Right atrium auricular region (tissue), 2 donors: Measurements from ENCODE around the gene HOXD9. TPM values are rescaled to one million over a fixed set of nuclear protein-coding genes. Genes with fewer than 3 reads are reported as not detected.
A peak's percentile ranks its signal among the peaks of the same experiment; 100 is the strongest.

Experiments used
- DNase-seq: peaks from one replicate; pipeline ENCODE4 v3.0.0-alpha.2; 2019; ENCODE audit warnings: low spot score
- H3K27ac ChIP-seq, 2 donors: fragments of 200-600 bp; sonication (generic); 1 replicate in 1 of 2; 2 replicates in 1 of 2; pipeline ENCODE4 v1.5.1; 2016 to 2019
- H3K27me3 ChIP-seq, 2 donors: fragments of 200-600 bp; sonication (generic); one replicate each; pipeline versions ENCODE4 v1.5.1 to v1.6.0; 2017 to 2019
- H3K36me3 ChIP-seq: fragments of 200-600 bp; sonication (generic); one replicate; pipeline ENCODE4 v1.5.1; 2016
- H3K4me1 ChIP-seq, 2 donors: fragments of 200-600 bp; sonication (generic); one replicate each; pipeline versions ENCODE4 v1.5.1 to v1.6.0; 2017 to 2019
- H3K4me3 ChIP-seq, 2 donors: fragments of 200-600 bp; sonication (generic); 1 replicate in 1 of 2; 2 replicates in 1 of 2; pipeline ENCODE4 v1.5.1; 2017 to 2019; ENCODE audit warnings: mild to moderate bottlenecking in 1 of 2, moderate library complexity in 1 of 2
- H3K9me3 ChIP-seq, 2 donors: fragments of 200-600 bp; sonication (generic); one replicate each; pipeline ENCODE4 v1.5.1; 2019
- CTCF ChIP-seq, 2 donors: fragments of 200-600 bp; sonication (generic); IDR thresholded peaks; one replicate each; pipeline ENCODE4 v1.5.1; 2019; ENCODE audit warnings: antibody characterized with exemption in 2 of 2
- total RNA-seq, 2 donors: library from RNA; depleted of rRNA; stranded (reverse); fragments of >200 nt; gene quantifications; one replicate each; pipeline ENCODE4 v1.1.0, GENCODE V29; 2016

Gene HOXD9
- total RNA-seq, 2 donors from 2014 or later: 0.44 TPM; not detected in 1

DNA sequence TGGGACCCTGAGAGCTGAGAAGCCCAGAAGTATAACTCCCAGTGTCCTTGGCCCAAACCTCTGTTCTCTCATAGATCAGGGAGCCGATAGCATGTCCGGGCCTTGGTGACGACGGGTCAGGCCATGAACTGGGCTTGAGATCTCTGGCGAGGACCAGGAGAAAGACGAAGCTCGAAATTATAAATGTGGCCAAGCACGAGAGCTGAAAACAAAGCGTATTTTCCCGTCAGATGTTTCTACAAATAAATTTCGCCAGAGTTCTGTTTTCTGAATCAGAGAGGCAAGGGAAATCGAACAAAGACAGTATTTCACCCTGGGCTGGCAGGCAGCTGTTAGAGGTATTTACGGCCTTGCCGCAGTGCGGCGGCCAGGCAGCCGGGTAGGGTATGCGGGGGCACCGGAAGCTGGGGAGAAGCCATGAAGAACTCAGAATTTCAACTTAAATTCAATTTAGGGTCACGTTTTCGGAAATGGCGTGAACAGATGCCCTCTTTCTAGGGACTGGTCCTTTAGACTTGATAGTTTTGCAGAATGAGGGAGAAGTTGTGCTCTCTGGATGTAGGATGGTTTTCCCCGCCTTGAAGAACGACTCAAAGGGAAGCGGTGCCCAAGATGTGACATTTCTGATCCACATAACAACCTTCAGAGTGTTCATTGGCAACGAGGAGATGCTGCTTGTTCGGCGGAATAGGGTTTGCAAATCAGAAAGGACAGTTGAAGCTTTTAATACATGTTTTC is 16.6 kb downstream of the HOXD9 start:
- Histone ChIP-seq H3K27ac (no peak overlapping the region), H3K4me1 (peaks cover 0 to 27% of the 10 kb centered on the region in 2 donors), H3K36me3 (no peaks in the 10 kb centered on the region), H3K9me3 (no peaks in the 10 kb centered on the region), H3K4me3 (peak overlapping the region in 1 of 2 donors; percentile 52), H3K27me3 (peaks cover 21 to 40% of the 10 kb centered on the region in 2 donors)
- TF ChIP-seq CTCF (IDR thresholded peaks at IDR 0.05): no peak
- DNase-seq: no peak

- Histone ChIP-seq H3K27ac (peak overlapping the region in 1 of 2 donors; percentile 28), H3K27me3 (peaks cover 21 to 35% of the 10 kb centered on the region in 2 donors), H3K9me3 (no peaks in the 10 kb centered on the region), H3K36me3 (no peaks in the 10 kb centered on the region), H3K4me3 (peak overlapping the region in 1 of 2 donors; percentile 52), H3K4me1 (peaks cover 0 to 27% of the 10 kb centered on the region in 2 donors)
- TF ChIP-seq CTCF (IDR thresholded peaks at IDR 0.05): no peak
- no peak for DNase-seq
Observed at GRCh38 chr2:176139661-176140512, 17.4 kb downstream of the HOXD9 start.

DNA sequence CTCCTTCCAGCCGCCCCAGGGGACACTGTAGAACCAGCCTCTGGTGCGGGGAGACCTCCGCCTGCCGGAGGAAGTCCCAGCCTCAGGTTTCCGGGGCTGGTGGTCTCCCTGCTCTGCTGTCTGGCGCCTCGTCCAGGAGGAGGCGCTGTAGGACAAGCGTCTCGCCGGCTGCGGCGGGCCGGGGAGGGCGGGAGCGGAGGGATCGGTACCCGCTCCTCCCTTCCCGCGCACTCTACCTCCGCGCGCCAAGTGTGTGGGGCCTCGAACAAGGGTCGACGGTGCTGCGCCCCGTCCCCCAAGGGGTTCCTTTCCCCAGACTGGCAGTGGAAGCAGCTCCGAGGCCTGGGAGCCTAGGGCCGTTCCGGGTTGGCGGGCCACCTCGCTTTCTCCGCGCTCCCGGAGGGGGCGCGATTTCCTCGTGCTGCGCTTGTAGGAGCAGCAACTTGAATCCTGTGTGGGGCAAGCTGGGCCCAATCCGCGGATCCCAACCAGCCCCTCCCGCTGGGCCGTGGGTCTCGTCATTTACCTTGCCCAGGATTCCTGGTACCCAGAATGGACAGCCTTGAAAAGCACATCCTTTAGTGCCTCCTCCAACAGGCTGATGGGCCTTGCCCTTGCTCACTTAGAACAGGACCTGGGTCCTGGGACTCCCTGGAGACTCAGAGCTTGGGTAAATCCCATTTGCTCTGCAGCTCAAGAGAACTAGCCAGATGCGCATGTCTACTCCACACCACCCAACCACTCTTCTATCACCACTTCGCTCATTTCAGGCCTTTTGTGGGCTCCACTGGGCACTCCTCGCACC is 18.2 kb downstream of the HOXD9 start:
- Histone ChIP-seq H3K9me3 (no peaks in the 10 kb centered on the region), H3K4me3 (peak overlapping the region; percentile 34 to 52), H3K36me3 (no peaks in the 10 kb centered on the region), H3K4me1 (peaks cover 0 to 27% of the 10 kb centered on the region in 2 donors), H3K27me3 (peaks cover 21 to 35% of the 10 kb centered on the region in 2 donors), H3K27ac (peak overlapping the region in 1 of 2 donors; percentile 28)
- TF ChIP-seq CTCF (IDR thresholded peaks at IDR 0.05): peak; percentile 87 to 98
- peak; percentile 67 for DNase-seq

DNA sequence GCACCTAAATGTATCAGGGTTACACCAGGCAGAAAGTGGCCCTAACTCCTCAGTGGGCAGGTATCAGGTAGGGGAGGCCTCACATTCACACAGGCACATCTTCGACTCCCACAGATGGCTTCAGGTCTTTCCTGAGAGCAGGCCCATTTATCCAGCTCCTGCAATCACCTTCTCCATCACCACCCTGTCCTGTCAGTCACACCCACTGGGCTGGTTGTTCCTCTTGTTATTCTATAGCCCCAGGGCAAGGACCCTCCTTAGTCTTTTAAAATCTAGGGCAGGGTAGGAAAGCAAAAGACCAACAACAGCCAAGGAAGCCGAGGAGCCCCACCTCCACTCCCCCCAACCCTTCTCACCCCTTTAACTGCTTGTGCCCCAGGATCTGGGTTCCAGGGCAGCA is 19.8 kb downstream of the HOXD9 start:
- Histone ChIP-seq H3K27ac (no peak overlapping the region), H3K4me3 (no peak overlapping the region), H3K27me3 (peaks cover 22 to 26% of the 10 kb centered on the region in 2 donors), H3K9me3 (no peaks in the 10 kb centered on the region), H3K36me3 (no peaks in the 10 kb centered on the region), H3K4me1 (peaks cover 0 to 16% of the 10 kb centered on the region in 2 donors)
- no peak for DNase-seq
- no peak for TF ChIP-seq CTCF (IDR thresholded peaks at IDR 0.05)

- peaks cover 26 to 29% of the 10 kb centered on the region in 2 donors for H3K27me3 ChIP-seq
Observed at GRCh38 chr2:176145085-176145969, 22.8 kb downstream of the HOXD9 start.

More at GRCh38 chr2:176145085-176145969, 22.8 kb downstream of the HOXD9 start:
- Histone ChIP-seq H3K4me1 (peaks cover 0 to 7% of the 10 kb centered on the region in 2 donors), H3K36me3 (no peaks in the 10 kb centered on the region), H3K9me3 (no peaks in the 10 kb centered on the region), H3K27ac (no peak overlapping the region), H3K4me3 (no peak overlapping the region)
- no peak for DNase-seq
- no peak for TF ChIP-seq CTCF (IDR thresholded peaks at IDR 0.05)
